Liver (tissue), 9 donors: Measurements from ENCODE around the gene RSPH10B2. TPM values are rescaled to one million over a fixed set of nuclear protein-coding genes. Genes with fewer than 3 reads are reported as not detected.
"Not testable (repeated sequence)": the region's sequence is repeated elsewhere in the genome, so short reads cannot be mapped to it uniquely, and the experiment has no call there.

Source experiments
- DNase-seq: peaks from one replicate; pipeline ENCODE4 v3.0.0-alpha.2; 2017; ENCODE audit warnings: low spot score
- H3K27ac ChIP-seq, 2 donors: one replicate each; pipeline ENCODE4 v1.7.0; 2013; ENCODE audit warnings: inconsistent platforms in 2 of 2, low read length in 2 of 2, control low read depth in 1 of 2, low read depth in 1 of 2, mild to moderate bottlenecking in 1 of 2
- H3K27me3 ChIP-seq, 4 donors: one replicate each; pipeline versions ENCODE4 v1.6.1 to v1.7.0; 2013; ENCODE audit warnings: low read length in 3 of 4, inconsistent platforms in 1 of 4, mild to moderate bottlenecking in 1 of 4, moderate library complexity in 1 of 4; ENCODE audit not compliant: control insufficient read depth in 4 of 4, insufficient read depth in 4 of 4
- H3K36me3 ChIP-seq, 4 donors: one replicate each; pipeline versions ENCODE4 v1.6.1 to v1.7.0; 2013; ENCODE audit warnings: low read length in 3 of 4, mild to moderate bottlenecking in 3 of 4, low read depth in 1 of 4, moderate library complexity in 1 of 4; ENCODE audit not compliant: control insufficient read depth in 4 of 4, insufficient read depth in 3 of 4
- H3K4me1 ChIP-seq, 4 donors: one replicate each; pipeline versions ENCODE4 v1.6.1 to v1.7.0; 2013; ENCODE audit warnings: low read length in 3 of 4, mild to moderate bottlenecking in 3 of 4, moderate library complexity in 1 of 4; ENCODE audit not compliant: control insufficient read depth in 4 of 4, insufficient read depth in 4 of 4
- H3K4me3 ChIP-seq, 3 donors: one replicate each; pipeline versions ENCODE4 v1.6.1 to v1.7.0; 2013; ENCODE audit warnings: low read length in 3 of 3, control low read depth in 1 of 3, low read depth in 1 of 3, mild to moderate bottlenecking in 1 of 3
- H3K9ac ChIP-seq, 2 donors: one replicate each; pipeline ENCODE4 v1.7.0; 2013; ENCODE audit warnings: low read length in 2 of 2, mild to moderate bottlenecking in 2 of 2, moderate library complexity in 2 of 2, control low read depth in 1 of 2, low read depth in 1 of 2
- H3K9me3 ChIP-seq, 4 donors: one replicate each; pipeline versions ENCODE4 v1.6.1 to v1.7.0; 2013; ENCODE audit warnings: low read length in 3 of 4; ENCODE audit not compliant: control insufficient read depth in 4 of 4
- EGR1 ChIP-seq, 2 donors: IDR thresholded peaks; 2 replicates each; pipeline ENCODE4 v1.6.1; 2016 to 2018; ENCODE audit warnings: antibody characterized with exemption in 2 of 2, low read depth in 2 of 2
- FOXA1 ChIP-seq: IDR thresholded peaks from 2 replicates; pipeline ENCODE4 v1.6.1; 2016; ENCODE audit warnings: antibody characterized with exemption
- FOXA2 ChIP-seq: IDR thresholded peaks from 2 replicates; pipeline ENCODE4 v1.6.1; 2016; ENCODE audit warnings: antibody characterized with exemption
- GABPA ChIP-seq, 2 donors: IDR thresholded peaks in 1 of 2; conservative IDR thresholded peaks in 1 of 2; 2 replicates each; pipeline ENCODE4 v1.6.1; 2016; ENCODE audit warnings: antibody characterized with exemption in 2 of 2, mild to moderate bottlenecking in 1 of 2, moderate library complexity in 1 of 2
- HNF4A ChIP-seq, 2 donors: conservative IDR thresholded peaks; 2 replicates each; pipeline ENCODE4 v1.6.1; 2016; ENCODE audit warnings: antibody characterized with exemption in 2 of 2, mild to moderate bottlenecking in 2 of 2
- HNF4G ChIP-seq: IDR thresholded peaks from 2 replicates; pipeline ENCODE4 v1.6.1; 2016; ENCODE audit warnings: antibody characterized with exemption
- JUND ChIP-seq, 2 donors: IDR thresholded peaks; 2 replicates each; pipeline ENCODE4 v1.6.1; 2016; ENCODE audit warnings: antibody characterized with exemption in 2 of 2
- NR2F2 ChIP-seq: IDR thresholded peaks from 2 replicates; pipeline ENCODE4 v1.6.1; 2016; ENCODE audit warnings: antibody characterized with exemption
- RAD21 ChIP-seq, 2 donors: IDR thresholded peaks; 2 replicates each; pipeline ENCODE4 v1.6.1; 2016; ENCODE audit warnings: antibody characterized with exemption in 2 of 2, mild to moderate bottlenecking in 2 of 2
- RXRA ChIP-seq, 2 donors: IDR thresholded peaks; 2 replicates each; pipeline ENCODE4 v1.6.1; 2017 to 2018; ENCODE audit warnings: antibody characterized with exemption in 2 of 2, mild to moderate bottlenecking in 1 of 2
- SP1 ChIP-seq: IDR thresholded peaks from 2 replicates; pipeline ENCODE4 v1.6.1; 2018; ENCODE audit warnings: antibody characterized with exemption, mild to moderate bottlenecking
- TAF1 ChIP-seq: conservative IDR thresholded peaks from 2 replicates; pipeline ENCODE4 v1.6.1; 2016; ENCODE audit warnings: antibody characterized with exemption, mild to moderate bottlenecking
- YY1 ChIP-seq: IDR thresholded peaks from 2 replicates; pipeline ENCODE4 v1.6.1; 2016; ENCODE audit warnings: antibody characterized with exemption, mild to moderate bottlenecking
- ZBTB33 ChIP-seq: IDR thresholded peaks from 2 replicates; pipeline ENCODE4 v1.6.1; 2016; ENCODE audit warnings: antibody characterized with exemption
- WGBS: extraction: QIAGEN DNeasy Blood & Tissue Kit; methylation state at CpG from one replicate; pipeline ENCODE4 v1.1.7; 2013; 5-methylcytosine and 5-hydroxymethylcytosine counted together
- polyA plus RNA-seq, 2 donors: library from polyadenylated mRNA; stranded (reverse) in 1 of 2; unstranded in 1 of 2; fragments of 200-250 nt in 1 of 2; fragments of >200 nt in 1 of 2; fragmentation: Nextera tagmentation in 1 of 2; extraction: Ambion mirVana in 1 of 2; gene quantifications; one replicate each; pipeline versions ENCODE4 v1.2.1 to v1.2.3, GENCODE V29; 2013 to 2015
- total RNA-seq, 2 donors: library from RNA; depleted of rRNA; stranded (reverse); fragments of >200 nt; gene quantifications; one replicate each; pipeline ENCODE4 v1.2.3, GENCODE V29; 2014
- TF ChIP-seq, protein P1 (sequence below): fragments of 150-350 bp; IDR thresholded peaks from 2 replicates; pipeline ENCODE4 v1.5.1; 2017; ENCODE audit warnings: improper control_type of control experiment, low read depth, low read length; ENCODE audit not compliant: missing input control
- TF ChIP-seq, protein P2 (sequence below): IDR thresholded peaks from 2 replicates; pipeline ENCODE4 v1.6.1; 2016; ENCODE audit warnings: antibody characterized with exemption
- TF ChIP-seq, protein P3 (sequence below): IDR thresholded peaks from 2 replicates; pipeline ENCODE4 v1.6.1; 2016; ENCODE audit warnings: antibody characterized with exemption
- TF ChIP-seq, protein P4 (sequence below): IDR thresholded peaks from 2 replicates; pipeline ENCODE4 v1.6.1; 2016; ENCODE audit warnings: antibody characterized with exemption, mild to moderate bottlenecking
- donor health status: healthy.
- donor health status: healthy.
- donor health status: healthy.
- donor health status: healthy.
- donor health status: healthy.

RSPH10B2 gene
- total and polyA plus RNA-seq, 4 donors: 0.09 to 0.42 TPM; not detected in 2

DNA sequence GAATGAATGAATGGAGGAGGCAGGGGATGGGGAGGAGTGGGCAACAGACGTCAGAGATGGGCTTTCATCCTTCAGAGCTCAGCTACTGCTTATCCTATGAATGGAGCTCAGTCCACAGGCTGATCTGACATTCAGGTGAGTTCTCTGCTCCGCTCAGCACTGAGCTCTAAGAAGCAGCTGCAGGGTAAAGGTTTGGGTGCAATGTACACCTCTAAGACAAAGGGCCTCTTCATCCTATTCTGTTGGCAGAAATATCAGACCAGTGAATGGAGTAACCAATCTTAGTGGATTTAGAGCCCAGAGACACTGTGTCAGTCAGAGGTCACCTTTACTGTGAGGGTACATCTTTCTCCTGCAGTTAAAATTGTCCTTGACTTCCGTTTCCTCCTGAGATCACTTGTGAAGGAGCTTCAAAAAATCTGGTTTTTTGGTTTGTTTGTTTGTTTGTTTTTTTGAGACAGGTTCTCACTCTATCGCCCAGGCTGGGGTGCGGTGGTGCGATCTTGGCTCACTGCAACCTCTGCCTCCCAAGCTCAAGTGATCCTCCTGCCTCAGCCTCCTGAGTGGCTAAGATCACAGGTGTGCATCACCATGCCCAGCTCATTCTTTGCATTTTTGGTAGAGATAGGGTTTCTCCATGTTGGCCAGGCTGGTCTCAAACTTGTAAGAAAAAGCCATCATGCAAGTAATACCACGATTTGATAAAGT, 77.3 kb downstream of the RSPH10B2 start:
- Histone ChIP-seq H3K27me3 (peaks cover 0 to 4% (median 0%) of the 10 kb centered on the region in 4 donors), H3K27ac (no peak overlapping the region), H3K9me3 (no peaks in the 10 kb centered on the region), H3K36me3 (no peaks in the 10 kb centered on the region), H3K4me1 (no peaks in the 10 kb centered on the region), H3K9ac (no peak overlapping the region), H3K4me3 (no peak overlapping the region)
- no peak for DNase-seq
- WGBS: 72% methylated on average over 7 of the region's 7 CpGs
- no peak for TF ChIP-seq RAD21 (IDR thresholded peaks at IDR 0.05)
- TF ChIP-seq GABPA (IDR thresholded peaks at IDR 0.05 in 1 of 2, conservative IDR thresholded peaks at IDR 0.05 in 1 of 2): no peak
- no peak for TF ChIP-seq YY1
- TF ChIP-seq TAF1: no peak
- no peak for TF ChIP-seq EGR1 (IDR thresholded peaks at IDR 0.05; ENCODE audit: low read depth in 2 of 2)
- no peak for TF ChIP-seq HNF4A (conservative IDR thresholded peaks at IDR 0.05)
- TF ChIP-seq SP1: no peak
- no peak for TF ChIP-seq RXRA (IDR thresholded peaks at IDR 0.05)
- no peak for TF ChIP-seq JUND (IDR thresholded peaks at IDR 0.05)
- no peak for TF ChIP-seq FOXA1
- TF ChIP-seq, protein P1, sequence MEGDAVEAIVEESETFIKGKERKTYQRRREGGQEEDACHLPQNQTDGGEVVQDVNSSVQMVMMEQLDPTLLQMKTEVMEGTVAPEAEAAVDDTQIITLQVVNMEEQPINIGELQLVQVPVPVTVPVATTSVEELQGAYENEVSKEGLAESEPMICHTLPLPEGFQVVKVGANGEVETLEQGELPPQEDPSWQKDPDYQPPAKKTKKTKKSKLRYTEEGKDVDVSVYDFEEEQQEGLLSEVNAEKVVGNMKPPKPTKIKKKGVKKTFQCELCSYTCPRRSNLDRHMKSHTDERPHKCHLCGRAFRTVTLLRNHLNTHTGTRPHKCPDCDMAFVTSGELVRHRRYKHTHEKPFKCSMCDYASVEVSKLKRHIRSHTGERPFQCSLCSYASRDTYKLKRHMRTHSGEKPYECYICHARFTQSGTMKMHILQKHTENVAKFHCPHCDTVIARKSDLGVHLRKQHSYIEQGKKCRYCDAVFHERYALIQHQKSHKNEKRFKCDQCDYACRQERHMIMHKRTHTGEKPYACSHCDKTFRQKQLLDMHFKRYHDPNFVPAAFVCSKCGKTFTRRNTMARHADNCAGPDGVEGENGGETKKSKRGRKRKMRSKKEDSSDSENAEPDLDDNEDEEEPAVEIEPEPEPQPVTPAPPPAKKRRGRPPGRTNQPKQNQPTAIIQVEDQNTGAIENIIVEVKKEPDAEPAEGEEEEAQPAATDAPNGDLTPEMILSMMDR: no peak

GRCh38 chr7:6833636-6834035, 79.7 kb downstream of the RSPH10B2 start:
- H3K9ac ChIP-seq: no peak overlapping the region
- no peaks in the 10 kb centered on the region for H3K36me3 ChIP-seq
- DNase-seq: no peak
- TF ChIP-seq ZBTB33 (no peak), TAF1 (no peak), NR2F2 (no peak), YY1 (no peak), EGR1 (IDR thresholded peaks at IDR 0.05; ENCODE audit: low read depth in 2 of 2) (no peak), GABPA (IDR thresholded peaks at IDR 0.05 in 1 of 2, conservative IDR thresholded peaks at IDR 0.05 in 1 of 2) (no peak), FOXA1 (no peak), HNF4A (conservative IDR thresholded peaks at IDR 0.05) (no peak), HNF4G (no peak), SP1 (no peak), FOXA2 (no peak), RXRA (IDR thresholded peaks at IDR 0.05) (no peak), RAD21 (IDR thresholded peaks at IDR 0.05) (no peak), JUND (IDR thresholded peaks at IDR 0.05) (no peak)
- TF ChIP-seq, protein P2, sequence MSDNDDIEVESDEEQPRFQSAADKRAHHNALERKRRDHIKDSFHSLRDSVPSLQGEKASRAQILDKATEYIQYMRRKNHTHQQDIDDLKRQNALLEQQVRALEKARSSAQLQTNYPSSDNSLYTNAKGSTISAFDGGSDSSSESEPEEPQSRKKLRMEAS: no peak
- TF ChIP-seq, protein P3, sequence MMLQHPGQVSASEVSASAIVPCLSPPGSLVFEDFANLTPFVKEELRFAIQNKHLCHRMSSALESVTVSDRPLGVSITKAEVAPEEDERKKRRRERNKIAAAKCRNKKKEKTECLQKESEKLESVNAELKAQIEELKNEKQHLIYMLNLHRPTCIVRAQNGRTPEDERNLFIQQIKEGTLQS: no peak
- TF ChIP-seq, protein P1: no peak
- TF ChIP-seq, protein P4, sequence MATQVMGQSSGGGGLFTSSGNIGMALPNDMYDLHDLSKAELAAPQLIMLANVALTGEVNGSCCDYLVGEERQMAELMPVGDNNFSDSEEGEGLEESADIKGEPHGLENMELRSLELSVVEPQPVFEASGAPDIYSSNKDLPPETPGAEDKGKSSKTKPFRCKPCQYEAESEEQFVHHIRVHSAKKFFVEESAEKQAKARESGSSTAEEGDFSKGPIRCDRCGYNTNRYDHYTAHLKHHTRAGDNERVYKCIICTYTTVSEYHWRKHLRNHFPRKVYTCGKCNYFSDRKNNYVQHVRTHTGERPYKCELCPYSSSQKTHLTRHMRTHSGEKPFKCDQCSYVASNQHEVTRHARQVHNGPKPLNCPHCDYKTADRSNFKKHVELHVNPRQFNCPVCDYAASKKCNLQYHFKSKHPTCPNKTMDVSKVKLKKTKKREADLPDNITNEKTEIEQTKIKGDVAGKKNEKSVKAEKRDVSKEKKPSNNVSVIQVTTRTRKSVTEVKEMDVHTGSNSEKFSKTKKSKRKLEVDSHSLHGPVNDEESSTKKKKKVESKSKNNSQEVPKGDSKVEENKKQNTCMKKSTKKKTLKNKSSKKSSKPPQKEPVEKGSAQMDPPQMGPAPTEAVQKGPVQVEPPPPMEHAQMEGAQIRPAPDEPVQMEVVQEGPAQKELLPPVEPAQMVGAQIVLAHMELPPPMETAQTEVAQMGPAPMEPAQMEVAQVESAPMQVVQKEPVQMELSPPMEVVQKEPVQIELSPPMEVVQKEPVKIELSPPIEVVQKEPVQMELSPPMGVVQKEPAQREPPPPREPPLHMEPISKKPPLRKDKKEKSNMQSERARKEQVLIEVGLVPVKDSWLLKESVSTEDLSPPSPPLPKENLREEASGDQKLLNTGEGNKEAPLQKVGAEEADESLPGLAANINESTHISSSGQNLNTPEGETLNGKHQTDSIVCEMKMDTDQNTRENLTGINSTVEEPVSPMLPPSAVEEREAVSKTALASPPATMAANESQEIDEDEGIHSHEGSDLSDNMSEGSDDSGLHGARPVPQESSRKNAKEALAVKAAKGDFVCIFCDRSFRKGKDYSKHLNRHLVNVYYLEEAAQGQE: no peak
- H3K4me1 ChIP-seq: no peaks in the 10 kb centered on the region
- H3K27ac ChIP-seq: no peak overlapping the region
- peaks cover 0 to 4% (median 0%) of the 10 kb centered on the region in 4 donors for H3K27me3 ChIP-seq
- H3K9me3 ChIP-seq: no peaks in the 10 kb centered on the region
- H3K4me3 ChIP-seq: no peak overlapping the region
- 80% methylated on average over 6 of the region's 6 CpGs for WGBS

DNA sequence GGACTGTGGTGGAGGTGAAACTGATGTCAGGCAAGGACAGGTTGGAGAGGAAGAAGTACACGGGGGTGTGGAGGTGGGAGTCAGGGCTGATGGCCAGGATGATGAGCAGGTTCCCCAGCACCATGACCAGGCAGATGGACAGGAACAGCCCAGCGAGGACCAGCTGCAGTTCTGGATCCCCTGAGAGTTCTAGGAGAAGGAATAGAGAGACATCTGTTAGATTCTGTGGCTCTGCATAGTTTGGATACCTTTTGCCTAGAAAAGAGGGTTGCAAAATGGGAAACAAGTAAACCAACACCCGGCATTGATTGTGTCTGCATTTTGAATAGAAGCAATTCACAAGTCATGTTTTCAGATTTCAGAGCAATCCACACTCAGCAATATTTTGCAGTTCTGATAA, 81.6 kb downstream of the RSPH10B2 start:
- H3K27ac ChIP-seq, H3K36me3 ChIP-seq, DNase-seq, H3K9me3 ChIP-seq, H3K4me3 ChIP-seq, H3K4me1 ChIP-seq, H3K27me3 ChIP-seq, H3K9ac ChIP-seq: not testable (repeated sequence)
- WGBS: 57% methylated on average over 3 of the region's 3 CpGs
